Measurements from ENCODE around the gene GPR89B. TPM values are rescaled to one million over a fixed set of nuclear protein-coding genes. Genes with fewer than 3 reads are reported as not detected.
"Not testable (repeated sequence)": the region's sequence is repeated elsewhere in the genome, so short reads cannot be mapped to it uniquely, and the experiment has no call there.

Gene GPR89B
- polyA plus RNA-seq, 3 donors: 2.5 to 7.7 (median 7.7) TPM

GRCh38 chr1:147993400-147993799, 65.2 kb downstream of the GPR89B start:
- H3K4me3 Mint-ChIP-seq; H3K9me3 Mint-ChIP-seq; H2AFZ ChIP-seq (ENCODE audit: insufficient read depth, low read depth, low read length, poor library complexity, severe bottlenecking); H4K20me1 ChIP-seq (ENCODE audit: insufficient read depth, low read length); H3K4me1 ChIP-seq (ENCODE audit: control insufficient read depth in 1 of 2, insufficient read depth in 2 of 2, low read length in 2 of 2); H3K27ac ChIP-seq (ENCODE audit: low read depth in 1 of 2, low read length in 2 of 2); H3K36me3 Mint-ChIP-seq; H3K4me2 ChIP-seq (replicated peaks; ENCODE audit: extremely low read depth, low read length, poor library complexity, severe bottlenecking); H3K27me3 Mint-ChIP-seq (ENCODE audit: low read depth in 3 of 3); DNase-seq; H3K27ac Mint-ChIP-seq; H3K4me1 Mint-ChIP-seq; H3K79me2 ChIP-seq (ENCODE audit: insufficient read depth, low read length); intact Hi-C loops (cut with micrococcal nuclease); H3K4me3 ChIP-seq (replicated peaks in 1 of 3; ENCODE audit: low read depth in 2 of 3, low read length in 3 of 3); H3K36me3 ChIP-seq (replicated peaks in 1 of 2; ENCODE audit: control insufficient read depth in 1 of 2, insufficient read depth in 2 of 2, low read length in 2 of 2); H3K27me3 ChIP-seq (ENCODE audit: control insufficient read depth in 2 of 2, insufficient read depth in 2 of 2, low read length in 2 of 2); H3K9me3 ChIP-seq (replicated peaks in 1 of 2; ENCODE audit: control insufficient read depth in 1 of 2, insufficient read depth in 1 of 2, low read length in 2 of 2); H3K9ac ChIP-seq (ENCODE audit: insufficient read depth, low read length, poor library complexity, severe bottlenecking): not testable (repeated sequence)
- WGBS (ENCODE audit: insufficient coverage): no CpG with 5 or more reads among the region's 4 CpGs

- no CpG with 5 or more reads among the region's 4 CpGs for WGBS (ENCODE audit: insufficient coverage)
- H2AFZ ChIP-seq (ENCODE audit: insufficient read depth, low read depth, low read length, poor library complexity, severe bottlenecking): not testable (repeated sequence)
Observed at GRCh38 chr1:147993825-147994615, 65.8 kb downstream of the GPR89B start.

GRCh38 chr1:147996088-147996487, 67.9 kb downstream of the GPR89B start:
- H3K36me3 ChIP-seq (replicated peaks in 1 of 2; ENCODE audit: control insufficient read depth in 1 of 2, insufficient read depth in 2 of 2, low read length in 2 of 2); DNase-seq; H3K27me3 Mint-ChIP-seq (ENCODE audit: low read depth in 3 of 3); H3K4me3 Mint-ChIP-seq; H3K79me2 ChIP-seq (ENCODE audit: insufficient read depth, low read length); H3K9me3 ChIP-seq (replicated peaks in 1 of 2; ENCODE audit: control insufficient read depth in 1 of 2, insufficient read depth in 1 of 2, low read length in 2 of 2); H3K27ac Mint-ChIP-seq; H3K9ac ChIP-seq (ENCODE audit: insufficient read depth, low read length, poor library complexity, severe bottlenecking); H3K4me3 ChIP-seq (replicated peaks in 1 of 3; ENCODE audit: low read depth in 2 of 3, low read length in 3 of 3); H3K4me1 ChIP-seq (ENCODE audit: control insufficient read depth in 1 of 2, insufficient read depth in 2 of 2, low read length in 2 of 2); H3K4me2 ChIP-seq (replicated peaks; ENCODE audit: extremely low read depth, low read length, poor library complexity, severe bottlenecking); H3K9me3 Mint-ChIP-seq; H3K27ac ChIP-seq (ENCODE audit: low read depth in 1 of 2, low read length in 2 of 2); intact Hi-C loops (cut with micrococcal nuclease); H3K27me3 ChIP-seq (ENCODE audit: control insufficient read depth in 2 of 2, insufficient read depth in 2 of 2, low read length in 2 of 2); H3K36me3 Mint-ChIP-seq; H4K20me1 ChIP-seq (ENCODE audit: insufficient read depth, low read length); H3K4me1 Mint-ChIP-seq; H2AFZ ChIP-seq (ENCODE audit: insufficient read depth, low read depth, low read length, poor library complexity, severe bottlenecking): not testable (repeated sequence)
- WGBS (ENCODE audit: insufficient coverage): no CpG with 5 or more reads among the region's 2 CpGs

More at GRCh38 chr1:147993825-147994615, 65.8 kb downstream of the GPR89B start:
- H3K27ac ChIP-seq (ENCODE audit: low read depth in 1 of 2, low read length in 2 of 2); H3K4me3 Mint-ChIP-seq; H3K9me3 ChIP-seq (replicated peaks in 1 of 2; ENCODE audit: control insufficient read depth in 1 of 2, insufficient read depth in 1 of 2, low read length in 2 of 2); H3K4me1 ChIP-seq (ENCODE audit: control insufficient read depth in 1 of 2, insufficient read depth in 2 of 2, low read length in 2 of 2); H3K79me2 ChIP-seq (ENCODE audit: insufficient read depth, low read length); H3K36me3 ChIP-seq (replicated peaks in 1 of 2; ENCODE audit: control insufficient read depth in 1 of 2, insufficient read depth in 2 of 2, low read length in 2 of 2); H3K4me2 ChIP-seq (replicated peaks; ENCODE audit: extremely low read depth, low read length, poor library complexity, severe bottlenecking); DNase-seq; H4K20me1 ChIP-seq (ENCODE audit: insufficient read depth, low read length); H3K27me3 ChIP-seq (ENCODE audit: control insufficient read depth in 2 of 2, insufficient read depth in 2 of 2, low read length in 2 of 2); H3K4me3 ChIP-seq (replicated peaks in 1 of 3; ENCODE audit: low read depth in 2 of 3, low read length in 3 of 3); H3K27me3 Mint-ChIP-seq (ENCODE audit: low read depth in 3 of 3); H3K9me3 Mint-ChIP-seq; H3K27ac Mint-ChIP-seq; H3K36me3 Mint-ChIP-seq; H3K9ac ChIP-seq (ENCODE audit: insufficient read depth, low read length, poor library complexity, severe bottlenecking); H3K4me1 Mint-ChIP-seq; intact Hi-C loops (cut with micrococcal nuclease): not testable (repeated sequence)

GRCh38 chr1:148007724-148008123, 79.5 kb downstream of the GPR89B start:
- H3K4me1 Mint-ChIP-seq; H3K27ac Mint-ChIP-seq; H3K27ac ChIP-seq (ENCODE audit: low read depth in 1 of 2, low read length in 2 of 2); H3K4me2 ChIP-seq (replicated peaks; ENCODE audit: extremely low read depth, low read length, poor library complexity, severe bottlenecking); H3K36me3 Mint-ChIP-seq; H3K79me2 ChIP-seq (ENCODE audit: insufficient read depth, low read length); H2AFZ ChIP-seq (ENCODE audit: insufficient read depth, low read depth, low read length, poor library complexity, severe bottlenecking); H4K20me1 ChIP-seq (ENCODE audit: insufficient read depth, low read length); H3K9me3 Mint-ChIP-seq; H3K4me3 ChIP-seq (replicated peaks in 1 of 3; ENCODE audit: low read depth in 2 of 3, low read length in 3 of 3); H3K9ac ChIP-seq (ENCODE audit: insufficient read depth, low read length, poor library complexity, severe bottlenecking); intact Hi-C loops (cut with micrococcal nuclease); DNase-seq; H3K9me3 ChIP-seq (replicated peaks in 1 of 2; ENCODE audit: control insufficient read depth in 1 of 2, insufficient read depth in 1 of 2, low read length in 2 of 2); H3K4me1 ChIP-seq (ENCODE audit: control insufficient read depth in 1 of 2, insufficient read depth in 2 of 2, low read length in 2 of 2); H3K4me3 Mint-ChIP-seq; H3K36me3 ChIP-seq (replicated peaks in 1 of 2; ENCODE audit: control insufficient read depth in 1 of 2, insufficient read depth in 2 of 2, low read length in 2 of 2): not testable (repeated sequence)
- no CpG with 5 or more reads among the region's 4 CpGs for WGBS (ENCODE audit: insufficient coverage)
- peaks cover 16 to 28% (median 20%) of the 10 kb centered on the region in 3 donors for H3K27me3 Mint-ChIP-seq (ENCODE audit: low read depth in 3 of 3)
- peaks cover 13 to 20% of the 10 kb centered on the region in 2 donors for H3K27me3 ChIP-seq (ENCODE audit: control insufficient read depth in 2 of 2, insufficient read depth in 2 of 2, low read length in 2 of 2)

All from CD14-positive monocyte (primary cell).